GM18508 (cell line): ENCODE results near the gene COL11A2.
"Not testable (repeated sequence)": the region's sequence is repeated elsewhere in the genome, so short reads cannot be mapped to it uniquely, and the experiment has no call there.

ENCODE experiments used
- ATAC-seq: cut with Tn5 transposase; IDR thresholded peaks from one replicate; pipeline ENCODE4 v1.9.1; 2021; ENCODE audit warnings: moderate number of reproducible peaks; ENCODE audit not compliant: insufficient read depth, unreplicated experiment

COL11A2 gene

GRCh38 chr6:33192105-33192646, at the start of gene COL11A2:
TSS of gene COL11A2 (minus strand) at chr6:33192467. CDS start at chr6:33192240, 227 bp downstream.
- no peak for ATAC-seq

GRCh38 chr6:33241968-33242367, 49.7 kb upstream of the COL11A2 start:
- ATAC-seq: no peak

GRCh38 chr6:33237741-33238140, 45.5 kb upstream of the COL11A2 start:
- ATAC-seq: no peak

GRCh38 chr6:33236852-33237251, 44.6 kb upstream of the COL11A2 start:
- no peak for ATAC-seq

GRCh38 chr6:33236328-33236727, 44.1 kb upstream of the COL11A2 start:
- no peak for ATAC-seq

- ATAC-seq: no peak
Observed at GRCh38 chr6:33235221-33235634, 43.0 kb upstream of the COL11A2 start.

- ATAC-seq: not testable (repeated sequence)
Observed at GRCh38 chr6:33226503-33227120, 34.3 kb upstream of the COL11A2 start.

GRCh38 chr6:33217681-33218080, 25.4 kb upstream of the COL11A2 start:
- no peak for ATAC-seq

GRCh38 chr6:33217246-33217645, 25.0 kb upstream of the COL11A2 start:
- ATAC-seq: no peak

- ATAC-seq: no peak
Observed at GRCh38 chr6:33216117-33216649, 23.9 kb upstream of the COL11A2 start.

GRCh38 chr6:33215271-33216116, 23.2 kb upstream of the COL11A2 start:
- ATAC-seq: no peak

- ATAC-seq: no peak
Observed at GRCh38 chr6:33213989-33214335, 21.7 kb upstream of the COL11A2 start.

GRCh38 chr6:33213166-33213988, 21.1 kb upstream of the COL11A2 start:
- ATAC-seq: no peak

- ATAC-seq: no peak
Observed at GRCh38 chr6:33212857-33213165, 20.5 kb upstream of the COL11A2 start.

- ATAC-seq: no peak
Observed at GRCh38 chr6:33211666-33212422, 19.6 kb upstream of the COL11A2 start.

GRCh38 chr6:33211136-33211535, 18.9 kb upstream of the COL11A2 start:
- ATAC-seq: no peak

GRCh38 chr6:33209856-33210255, 17.6 kb upstream of the COL11A2 start:
- no peak for ATAC-seq

- ATAC-seq: no peak
Observed at GRCh38 chr6:33208091-33208967, 16.1 kb upstream of the COL11A2 start, which contains the start of gene RING1. TSS of gene RING1 (plus strand) at chr6:33208500. CDS start at chr6:33208823, 323 bp downstream.

- ATAC-seq: no peak
Observed at GRCh38 chr6:33207552-33208090, 15.4 kb upstream of the COL11A2 start.
